Stimulated activated CD4-positive, alpha-beta T cell treated with anti-CD3 and anti-CD28 coated beads, Interleukin-15, amount 100 ng/mL, for 24 hours (primary cell): Measurements from ENCODE around the gene OGFOD1.

Experiments used
- DNase-seq: peaks from one replicate; pipeline ENCODE4 v3.0.0-alpha.2; 2020

OGFOD1 gene

DNA sequence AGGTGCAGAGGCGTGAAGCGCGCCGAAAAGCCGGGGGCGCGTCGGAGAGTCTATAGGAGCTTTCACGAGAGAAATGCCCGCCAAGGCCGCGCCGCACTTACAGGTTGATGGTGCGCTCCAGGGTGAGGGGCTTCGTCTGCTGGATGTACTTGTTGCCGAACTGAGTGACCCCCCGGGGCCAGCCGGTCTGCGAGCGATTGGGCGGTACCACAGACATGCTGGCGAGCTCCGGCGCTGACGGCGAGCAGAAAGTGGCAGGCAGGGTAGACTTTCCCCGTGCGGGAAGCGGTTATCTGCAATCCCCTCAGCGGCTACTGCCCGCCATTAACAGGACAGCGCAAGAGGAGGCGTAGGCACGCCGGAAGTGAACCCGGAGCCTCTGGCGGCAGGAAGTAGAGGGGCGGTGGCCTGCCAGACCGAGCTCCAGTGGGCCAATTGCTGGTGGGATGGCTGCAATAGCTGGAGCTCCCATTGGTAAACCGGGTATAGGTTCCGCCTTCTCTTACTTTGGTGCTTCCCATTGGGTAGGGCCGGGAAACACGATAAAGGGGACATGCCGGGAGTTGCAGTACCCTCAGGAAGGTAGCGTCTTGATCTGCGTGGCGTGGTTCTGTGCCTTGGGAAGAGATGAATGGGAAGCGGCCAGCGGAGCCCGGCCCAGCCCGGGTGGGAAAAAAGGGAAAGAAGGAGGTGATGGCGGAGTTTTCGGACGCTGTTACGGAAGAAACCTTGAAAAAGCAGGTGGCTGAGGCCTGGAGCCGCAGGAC is at the start of gene OGFOD1, which contains the start of gene NUDT21:
OGFOD1 (plus strand) TSS at position 569 of the 767 bp plus-strand sequence; CDS start at position 628, 59 bp downstream.
NUDT21 (minus strand) TSS at position 347 of the 767 bp plus-strand sequence; CDS start at position 217, 130 bp downstream.
- DNase-seq = peak; percentile 94

DNA sequence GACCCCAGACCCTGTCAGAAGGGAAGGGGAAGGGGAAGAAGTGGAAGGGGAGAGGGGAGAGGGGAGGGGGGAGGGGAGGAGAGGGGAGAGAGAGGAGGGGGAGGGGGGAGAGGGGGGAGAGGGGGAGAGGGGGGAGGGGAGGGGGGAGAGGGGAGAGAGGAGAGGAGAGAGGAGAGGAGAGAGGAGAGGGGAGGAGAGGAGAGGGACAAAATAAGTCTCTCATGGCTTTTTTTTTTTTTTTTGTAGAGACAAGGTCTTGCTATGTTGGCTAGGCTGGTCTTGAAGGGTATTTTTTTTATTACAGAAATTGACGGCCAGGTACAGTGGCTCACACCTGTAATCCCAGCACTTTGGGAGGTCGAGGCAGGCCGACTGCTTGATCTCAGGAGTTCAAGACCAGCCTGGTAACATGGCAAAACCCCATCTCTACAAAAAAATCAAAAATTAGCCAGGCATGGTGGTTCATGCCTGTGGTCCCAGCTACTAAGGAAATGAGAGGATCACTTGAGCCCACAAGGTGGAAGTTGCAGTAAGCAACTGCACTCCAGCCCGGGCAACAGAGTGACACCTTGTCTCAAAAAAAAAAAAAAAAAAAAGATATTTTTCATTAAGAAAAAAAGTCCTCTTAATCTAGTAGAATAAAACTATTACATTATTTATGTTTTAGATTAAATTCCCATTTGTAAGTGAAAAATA is 45.2 kb upstream of the OGFOD1 start:
- no peak for DNase-seq

GRCh38 chr16:56408379-56409098 is 42.8 kb upstream of the OGFOD1 start:
- DNase-seq = no peak

DNA sequence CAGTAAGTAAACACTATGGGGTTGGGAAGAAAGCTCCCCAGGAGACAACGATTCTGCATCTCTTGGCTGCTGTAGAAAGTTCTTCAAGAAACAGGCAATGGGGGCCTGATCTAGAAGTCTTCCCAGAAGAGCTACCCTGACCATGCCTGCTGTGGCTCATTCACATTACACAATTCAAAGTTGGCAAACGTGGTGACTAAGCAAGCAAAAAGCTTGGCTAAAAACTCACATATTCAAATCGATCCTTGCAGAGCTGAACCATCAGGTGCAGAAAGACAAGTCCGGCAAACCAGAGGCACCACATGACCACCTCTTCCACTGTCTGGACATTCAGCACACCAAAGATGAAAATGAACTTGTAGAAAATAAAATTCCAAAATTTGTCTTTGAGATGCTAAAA is 42.2 kb upstream of the OGFOD1 start:
- no peak for DNase-seq

GRCh38 chr16:56411123-56411522 is 40.2 kb upstream of the OGFOD1 start:
- DNase-seq = no peak

- DNase-seq = no peak
These were observed 39.7 kb upstream of the OGFOD1 start for GRCh38 chr16:56411624-56412023.

DNA sequence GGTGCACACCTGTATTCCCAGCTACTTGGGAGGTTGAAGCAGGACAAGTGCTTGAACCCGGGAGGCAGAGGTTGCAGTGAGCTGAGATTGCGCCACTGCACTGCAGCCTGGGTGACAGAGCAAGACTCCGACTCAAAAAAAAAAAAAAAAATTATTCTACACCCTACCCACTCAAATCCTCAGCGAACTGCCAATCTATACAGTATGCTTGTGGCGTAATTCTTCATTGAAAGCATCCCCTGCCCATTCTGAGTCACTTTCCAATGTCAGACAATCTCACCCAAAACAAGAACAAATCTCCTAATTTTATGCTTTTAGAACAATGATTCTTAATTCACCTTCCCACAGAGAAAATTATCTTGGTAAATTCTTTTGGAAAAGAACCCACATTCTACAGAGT is 38.0 kb upstream of the OGFOD1 start:
- no peak for DNase-seq

- no peak for DNase-seq
These were observed 37.0 kb upstream of the OGFOD1 start for GRCh38 chr16:56414366-56414765.

GRCh38 chr16:56415875-56416274 is 35.5 kb upstream of the OGFOD1 start:
- no peak for DNase-seq

GRCh38 chr16:56417138-56417537 is 34.2 kb upstream of the OGFOD1 start:
- DNase-seq = no peak

GRCh38 chr16:56419740-56420548 is 31.4 kb upstream of the OGFOD1 start:
- DNase-seq = no peak

GRCh38 chr16:56420613-56421012 is 30.7 kb upstream of the OGFOD1 start:
- no peak for DNase-seq

- no peak for DNase-seq
These were observed 30.0 kb upstream of the OGFOD1 start for GRCh38 chr16:56421313-56421712.

DNA sequence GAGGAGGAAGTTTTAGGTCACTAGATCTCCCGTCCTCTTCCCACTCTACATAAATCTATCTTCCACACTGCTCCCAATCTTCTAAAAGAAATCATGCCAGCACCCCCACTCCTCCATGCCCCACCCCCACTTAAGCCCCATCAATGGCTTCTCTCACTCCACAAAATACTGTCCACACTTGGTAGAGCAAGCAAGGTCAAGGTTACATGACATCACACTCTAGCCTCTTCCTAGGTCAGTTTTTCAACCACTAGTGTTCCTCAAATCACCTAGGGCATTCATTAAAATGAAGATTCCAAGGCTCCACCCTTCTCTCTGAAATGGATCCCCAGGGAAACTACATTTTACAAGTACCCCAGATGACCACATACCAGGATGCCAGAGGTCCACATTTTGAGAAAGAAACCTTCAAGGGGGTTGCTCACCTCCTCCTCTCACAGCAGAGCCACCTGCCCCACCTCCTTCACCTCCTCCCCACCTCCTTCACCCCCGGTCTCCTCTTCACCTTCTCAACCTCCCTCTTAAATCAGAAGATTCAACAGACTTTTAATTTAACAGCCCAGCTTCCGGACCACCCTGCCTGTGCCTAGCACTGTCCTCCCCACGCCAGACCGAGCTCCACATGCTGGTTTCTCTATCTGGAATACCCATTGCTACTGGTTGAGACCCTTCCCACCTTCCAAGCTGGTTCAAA is 29.2 kb upstream of the OGFOD1 start:
- no peak for DNase-seq

GRCh38 chr16:56422896-56423441 is 28.4 kb upstream of the OGFOD1 start:
- DNase-seq = no peak

DNA sequence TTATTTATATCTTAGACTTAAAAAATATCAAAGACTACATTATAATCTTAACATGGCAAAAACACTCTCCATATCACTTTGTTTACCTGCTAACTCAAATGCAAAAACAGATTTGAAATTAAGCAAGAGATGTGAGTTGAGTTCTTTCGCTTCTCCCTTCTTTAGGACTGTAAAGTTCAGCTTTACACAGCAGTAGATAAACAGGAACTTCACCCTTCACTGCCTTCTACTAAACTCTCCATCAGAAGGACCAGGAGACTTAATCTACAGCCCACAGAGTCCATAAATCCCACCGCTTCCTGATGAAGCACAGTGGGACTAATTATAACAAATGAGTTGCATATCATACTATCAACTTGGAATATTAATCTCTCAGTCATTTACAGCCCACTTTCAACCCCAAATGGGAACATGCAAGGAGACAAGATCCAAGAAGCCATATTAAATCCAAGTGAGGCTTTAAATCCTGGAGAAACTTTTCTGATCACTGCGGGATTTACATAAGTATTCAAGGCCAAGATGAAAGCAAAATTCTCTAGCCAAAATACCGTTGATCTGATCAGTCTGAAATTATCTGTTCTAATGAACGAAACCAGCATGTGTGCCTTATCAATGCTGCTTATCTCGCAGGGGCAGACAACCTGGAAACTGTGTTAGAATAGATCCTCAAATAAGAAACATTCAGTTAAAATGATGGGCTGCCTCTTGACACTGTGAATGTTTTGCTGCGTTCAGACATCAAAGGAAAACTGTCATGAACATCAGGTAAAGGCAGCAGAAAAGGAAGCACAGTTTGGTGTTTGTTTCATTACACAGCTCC is 27.6 kb upstream of the OGFOD1 start:
- DNase-seq = no peak

DNA sequence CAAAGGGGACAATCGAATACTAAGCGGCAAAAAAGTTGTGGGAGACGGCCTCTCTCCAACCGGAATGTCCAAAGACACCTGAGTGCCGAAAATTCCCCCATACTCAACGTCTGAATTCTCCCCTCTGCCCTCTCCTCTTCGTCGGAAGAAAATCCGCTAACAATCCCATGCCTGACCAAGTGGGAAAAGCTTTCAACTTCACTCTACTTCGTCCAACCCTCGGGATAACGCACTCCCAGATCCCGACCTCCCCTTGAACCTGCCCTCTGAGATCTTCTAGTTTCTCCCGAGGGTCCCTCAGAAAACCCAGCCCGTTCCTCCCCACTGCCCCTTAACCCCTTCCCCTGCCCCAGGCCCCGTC is 27.0 kb upstream of the OGFOD1 start:
- DNase-seq = no peak

DNA sequence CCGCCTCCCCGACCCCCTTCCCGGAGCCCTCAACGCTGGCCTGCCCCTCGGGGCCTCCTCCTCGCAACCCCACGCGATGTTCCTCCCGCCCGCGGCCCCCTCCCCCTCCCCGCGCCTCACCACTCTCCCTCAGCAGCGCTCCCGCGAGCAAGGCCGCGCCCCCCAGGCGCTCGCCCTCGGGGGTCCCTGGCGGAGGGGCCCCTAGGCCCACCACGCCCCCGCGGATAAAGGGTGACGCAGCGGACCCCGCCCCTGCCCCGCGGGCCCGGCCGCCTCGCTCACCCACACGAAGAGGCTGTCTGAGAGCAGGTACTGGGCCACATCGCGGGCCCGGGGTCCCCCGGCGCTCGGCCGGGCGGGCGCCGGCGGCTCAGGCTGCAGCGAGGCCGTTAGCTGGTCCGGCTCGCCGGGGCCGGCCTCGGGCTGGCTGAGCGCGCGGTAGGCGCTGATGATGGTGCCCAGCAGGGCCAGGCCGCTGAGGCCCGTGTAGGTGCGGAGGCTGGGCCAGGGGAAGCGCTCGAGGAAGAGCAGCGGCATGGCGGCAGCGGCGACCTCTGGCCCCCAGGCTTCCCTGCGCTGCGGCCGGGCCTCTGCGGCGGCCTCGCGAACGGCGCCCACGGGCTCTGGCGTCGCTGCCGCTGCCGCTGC is 26.4 kb upstream of the OGFOD1 start:
- DNase-seq = peak; percentile 49

DNA sequence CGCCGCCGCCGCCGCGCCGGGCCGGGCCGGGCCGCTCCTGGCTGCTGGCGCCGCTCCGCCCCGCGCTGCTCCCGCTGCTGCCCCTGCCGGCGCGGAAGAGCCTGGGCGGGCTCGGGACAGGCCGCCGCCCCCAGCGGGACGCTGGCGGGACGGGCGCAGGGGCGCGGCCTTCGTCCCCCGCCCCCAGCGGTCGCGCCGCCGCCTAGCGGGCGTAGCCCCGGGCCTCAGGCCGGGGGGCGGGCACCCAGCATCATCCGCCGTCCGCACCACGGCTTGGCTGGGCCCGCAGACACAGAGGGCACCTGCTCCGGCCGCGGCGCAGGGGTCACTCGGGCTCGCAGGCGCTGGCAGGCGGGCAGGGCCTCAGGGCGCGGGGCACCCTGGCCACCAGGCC is 25.9 kb upstream of the OGFOD1 start, which contains the start of gene AMFR:
AMFR (minus strand) TSS at position 107 of the 394 bp plus-strand sequence. CDS start 218 bp downstream, outside the sequence.
- DNase-seq = peak; percentile 75

- DNase-seq = no peak
These were observed 24.8 kb upstream of the OGFOD1 start for GRCh38 chr16:56426585-56426984.
